Neuronal stem cell (in vitro differentiated cells): ENCODE results near the gene FRAS1.

Experiments used
- DNase-seq: peaks from one replicate; pipeline ENCODE4 v3.0.0-alpha.2; 2013; ENCODE audit warnings: low spot score
- H2AFZ ChIP-seq: one replicate; pipeline ENCODE4 v1.6.1; 2013; ENCODE audit warnings: mild to moderate bottlenecking, low read length, inconsistent platforms
- H2AK5ac ChIP-seq: 2 replicates; pipeline ENCODE4 v1.6.1; 2013; ENCODE audit warnings: low read depth, mild to moderate bottlenecking, inconsistent platforms, low read length, moderate library complexity, mixed read lengths
- H2BK120ac ChIP-seq: 2 replicates; pipeline ENCODE4 v1.6.1; 2013; ENCODE audit warnings: low read depth, mild to moderate bottlenecking, inconsistent platforms, low read length, moderate library complexity, mixed read lengths
- H2BK12ac ChIP-seq: one replicate; pipeline ENCODE4 v1.6.1; 2013; ENCODE audit warnings: low read length, inconsistent platforms
- H2BK15ac ChIP-seq: 2 replicates; pipeline ENCODE4 v1.6.1; 2013; ENCODE audit warnings: mild to moderate bottlenecking, low read length, inconsistent platforms, mixed read lengths
- H2BK5ac ChIP-seq: one replicate; pipeline ENCODE4 v1.6.1; 2013; ENCODE audit warnings: inconsistent platforms, mild to moderate bottlenecking, low read length, moderate library complexity
- H3K14ac ChIP-seq: one replicate; pipeline ENCODE4 v1.6.1; 2013; ENCODE audit warnings: low read length, inconsistent platforms
- H3K18ac ChIP-seq: 2 replicates; pipeline ENCODE4 v1.6.1; 2013; ENCODE audit warnings: low read length, inconsistent platforms
- H3K23ac ChIP-seq: 2 replicates; pipeline ENCODE4 v1.6.1; 2013; ENCODE audit warnings: low read depth, mild to moderate bottlenecking, mixed read lengths, low read length, inconsistent platforms; ENCODE audit not compliant: poor library complexity
- H3K27ac ChIP-seq: replicated peaks from 3 replicates; pipeline ENCODE4 v1.5.1; 2013; ENCODE audit warnings: low read length, inconsistent platforms
- H3K27me3 ChIP-seq, 3 experiments: 2 replicates each; pipeline ENCODE4 v1.6.1; 2013; ENCODE audit warnings: low read length in 3 of 3, mild to moderate bottlenecking in 2 of 3, inconsistent platforms in 1 of 3, low read depth in 1 of 3, mixed read lengths in 1 of 3, moderate library complexity in 1 of 3; ENCODE audit not compliant: control insufficient read depth in 3 of 3, insufficient read depth in 3 of 3
- H3K36me3 ChIP-seq, 2 donors: replicated peaks in 1 of 2; 2 replicates each; pipeline ENCODE4 v1.6.1; 2013; ENCODE audit warnings: low read length in 2 of 2; ENCODE audit not compliant: control insufficient read depth in 2 of 2, insufficient read depth in 2 of 2
- H3K4ac ChIP-seq: 2 replicates; pipeline ENCODE4 v1.6.1; 2013; ENCODE audit warnings: inconsistent platforms, mild to moderate bottlenecking, low read length, moderate library complexity
- H3K4me1 ChIP-seq, 2 donors: 1 replicate in 1 of 2; 2 replicates in 1 of 2; pipeline ENCODE4 v1.6.1; 2013; ENCODE audit warnings: low read length in 2 of 2, low read depth in 1 of 2; ENCODE audit not compliant: control insufficient read depth in 2 of 2, insufficient read depth in 1 of 2
- H3K4me2 ChIP-seq: one replicate; pipeline ENCODE4 v1.6.1; 2013; ENCODE audit warnings: mild to moderate bottlenecking, low read length, inconsistent platforms; ENCODE audit not compliant: insufficient read depth, poor library complexity, severe bottlenecking
- H3K4me3 ChIP-seq, 2 donors: 2 replicates each; pipeline ENCODE4 v1.5.1; 2013; ENCODE audit warnings: low read length in 2 of 2, mild to moderate bottlenecking in 2 of 2, inconsistent platforms in 1 of 2, moderate library complexity in 1 of 2
- H3K79me1 ChIP-seq: one replicate; pipeline ENCODE4 v1.6.1; 2013; ENCODE audit warnings: low read depth, mild to moderate bottlenecking, inconsistent platforms, low read length, moderate library complexity
- H3K9ac ChIP-seq: one replicate; pipeline ENCODE4 v1.6.1; 2013; ENCODE audit warnings: mild to moderate bottlenecking, low read depth, low read length, inconsistent platforms; ENCODE audit not compliant: poor library complexity
- H3K9me3 ChIP-seq, 2 donors: replicated peaks in 1 of 2; 2 replicates each; pipeline versions ENCODE3 to v1.6.1; 2013; ENCODE audit warnings: low read length in 2 of 2, mild to moderate bottlenecking in 2 of 2, inconsistent platforms in 1 of 2, low read depth in 1 of 2, mixed read lengths in 1 of 2, moderate library complexity in 1 of 2; ENCODE audit not compliant: control insufficient read depth in 2 of 2, insufficient read depth in 1 of 2
- H4K8ac ChIP-seq: one replicate; pipeline ENCODE4 v1.6.1; 2013; ENCODE audit warnings: low read depth, mild to moderate bottlenecking, inconsistent platforms, low read length, moderate library complexity
- H4K91ac ChIP-seq: one replicate; pipeline ENCODE4 v1.6.1; 2013; ENCODE audit warnings: low read length, low read depth, mild to moderate bottlenecking, inconsistent platforms; ENCODE audit not compliant: poor library complexity
- WGBS, 2 donors: extraction: QIAGEN DNeasy Blood & Tissue Kit; methylation state at CpG; one replicate each; pipeline ENCODE4 v1.1.7; 2013; ENCODE audit warnings: missing lambda C conversion rate in 2 of 2, mixed read lengths in 1 of 2; ENCODE audit not compliant: insufficient read length in 2 of 2, insufficient replicate concordance in 1 of 2; ENCODE audit errors: extremely low coverage in 2 of 2; 5-methylcytosine and 5-hydroxymethylcytosine counted together

Gene FRAS1

DNA sequence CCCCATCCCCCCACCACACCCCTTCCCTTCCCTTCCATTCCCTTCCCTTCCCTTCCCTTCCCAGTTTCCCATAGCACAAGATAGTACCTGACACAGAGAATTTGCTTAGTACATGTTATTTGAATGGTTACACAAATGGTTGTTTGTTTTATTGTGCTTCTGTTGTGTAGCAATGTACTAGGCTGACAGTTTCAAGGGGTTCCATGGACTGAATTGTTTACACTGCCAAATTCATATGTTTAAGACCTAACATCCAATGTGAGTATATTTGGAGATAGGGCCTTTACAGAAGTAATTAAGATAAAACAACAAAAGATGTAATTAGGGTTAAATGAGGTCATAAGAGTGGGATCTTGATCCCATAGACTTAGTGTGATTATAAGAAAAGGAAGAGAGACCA is 133.5 kb downstream of the FRAS1 start:
- no peak overlapping the region for H3K23ac ChIP-seq
- H4K91ac ChIP-seq = no peak overlapping the region
- peaks cover 0 to 3% of the 10 kb centered on the region in 2 donors for H3K4me1 ChIP-seq
- H2BK12ac ChIP-seq = no peak overlapping the region
- H2BK120ac ChIP-seq = no peak overlapping the region
- DNase-seq = no peak
- no peak overlapping the region for H2AK5ac ChIP-seq
- H2BK5ac ChIP-seq = no peak overlapping the region
- peaks cover 2% of the 10 kb centered on the region in 2 donors for H3K9me3 ChIP-seq
- H3K4ac ChIP-seq = no peak overlapping the region
- H3K14ac ChIP-seq = no peak overlapping the region
- H3K27ac ChIP-seq = no peak overlapping the region
- no peak overlapping the region for H2BK15ac ChIP-seq
- H3K27me3 ChIP-seq = no peaks in the 10 kb centered on the region
- H4K8ac ChIP-seq = no peak overlapping the region
- H3K18ac ChIP-seq = no peak overlapping the region
- H3K4me2 ChIP-seq = no peak overlapping the region
- no peak overlapping the region for H3K4me3 ChIP-seq
- H3K36me3 ChIP-seq = no peaks in the 10 kb centered on the region
- no peaks in the 10 kb centered on the region for H3K79me1 ChIP-seq
- H2AFZ ChIP-seq = no peak overlapping the region
- H3K9ac ChIP-seq = no peak overlapping the region

DNA sequence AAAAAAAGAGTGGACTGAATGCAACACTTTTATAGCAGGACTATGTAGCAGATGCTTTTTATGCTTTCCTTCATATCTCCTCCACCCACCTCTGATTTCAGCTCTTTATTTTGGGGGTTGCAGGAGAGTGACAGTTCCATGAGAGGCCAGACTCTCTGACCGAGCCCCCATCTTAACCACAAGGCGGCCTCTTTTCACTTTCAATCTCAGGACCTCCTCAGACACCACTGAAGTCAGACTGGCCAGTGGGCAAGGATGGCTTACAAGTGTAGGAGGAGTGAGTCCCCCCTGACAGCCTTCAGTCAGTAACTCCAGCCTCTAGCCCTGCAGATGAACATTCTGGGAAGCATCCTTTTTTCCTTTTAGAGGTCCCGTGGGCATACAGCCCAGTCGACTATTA is 140.8 kb downstream of the FRAS1 start:
- H3K27me3 ChIP-seq = no peaks in the 10 kb centered on the region
- no peak overlapping the region for H2BK5ac ChIP-seq
- H2BK120ac ChIP-seq = no peak overlapping the region
- no peaks in the 10 kb centered on the region for H3K79me1 ChIP-seq
- H3K4ac ChIP-seq = no peak overlapping the region
- no peak overlapping the region for H4K8ac ChIP-seq
- no peak overlapping the region for H2BK15ac ChIP-seq
- no CpG with 5 or more reads among the region's 4 CpGs for WGBS, 2 donors
- no peak overlapping the region for H3K23ac ChIP-seq
- H4K91ac ChIP-seq = no peak overlapping the region
- H3K36me3 ChIP-seq = no peaks in the 10 kb centered on the region
- no peak overlapping the region for H3K4me2 ChIP-seq
- H2AFZ ChIP-seq = no peak overlapping the region
- no peak for DNase-seq
- no peak overlapping the region for H3K18ac ChIP-seq
- H3K4me3 ChIP-seq = no peak overlapping the region
- no peak overlapping the region for H3K9ac ChIP-seq
- H2AK5ac ChIP-seq = no peak overlapping the region
- H3K4me1 ChIP-seq = peaks cover 4 to 8% of the 10 kb centered on the region in 2 donors
- H3K14ac ChIP-seq = no peak overlapping the region
- no peak overlapping the region for H2BK12ac ChIP-seq
- no peak overlapping the region for H3K27ac ChIP-seq
- peaks cover 2 to 3% of the 10 kb centered on the region in 2 donors for H3K9me3 ChIP-seq

DNA sequence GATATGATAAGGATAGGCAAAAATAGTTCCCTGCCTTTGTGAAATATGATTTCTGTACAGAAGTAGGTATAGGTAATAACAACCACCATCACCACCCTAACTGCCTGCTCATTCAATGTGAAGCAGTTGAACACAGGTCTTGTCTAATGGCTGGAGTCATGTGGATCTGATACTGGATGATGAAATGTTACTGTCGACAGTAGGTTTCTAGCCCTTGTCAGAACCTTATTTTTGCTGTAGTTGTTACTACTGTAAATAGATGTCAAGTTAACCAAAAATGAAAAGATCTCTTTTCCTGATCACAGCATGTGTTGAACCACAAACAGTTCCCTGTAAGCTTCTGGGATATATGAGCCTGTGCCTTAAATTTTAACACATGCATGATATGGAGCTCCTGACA is 142.9 kb downstream of the FRAS1 start:
- no peak overlapping the region for H2BK120ac ChIP-seq
- H3K4me3 ChIP-seq = no peak overlapping the region
- H3K36me3 ChIP-seq = no peaks in the 10 kb centered on the region
- H2BK15ac ChIP-seq = no peak overlapping the region
- no peak overlapping the region for H2AK5ac ChIP-seq
- H3K23ac ChIP-seq = no peak overlapping the region
- no peak overlapping the region for H3K4me2 ChIP-seq
- no peak overlapping the region for H3K14ac ChIP-seq
- H3K79me1 ChIP-seq = no peaks in the 10 kb centered on the region
- no peak overlapping the region for H4K8ac ChIP-seq
- no peak overlapping the region for H3K27ac ChIP-seq
- H3K27me3 ChIP-seq = no peaks in the 10 kb centered on the region
- DNase-seq = no peak
- peaks cover 2 to 3% of the 10 kb centered on the region in 2 donors for H3K9me3 ChIP-seq
- no peak overlapping the region for H4K91ac ChIP-seq
- H2BK5ac ChIP-seq = no peak overlapping the region
- H3K4ac ChIP-seq = no peak overlapping the region
- H2BK12ac ChIP-seq = no peak overlapping the region
- no CpG with 5 or more reads among the region's 1 CpG for WGBS, 2 donors
- H3K9ac ChIP-seq = no peak overlapping the region
- H3K18ac ChIP-seq = no peak overlapping the region
- H2AFZ ChIP-seq = no peak overlapping the region
- peaks cover 4 to 8% of the 10 kb centered on the region in 2 donors for H3K4me1 ChIP-seq

DNA sequence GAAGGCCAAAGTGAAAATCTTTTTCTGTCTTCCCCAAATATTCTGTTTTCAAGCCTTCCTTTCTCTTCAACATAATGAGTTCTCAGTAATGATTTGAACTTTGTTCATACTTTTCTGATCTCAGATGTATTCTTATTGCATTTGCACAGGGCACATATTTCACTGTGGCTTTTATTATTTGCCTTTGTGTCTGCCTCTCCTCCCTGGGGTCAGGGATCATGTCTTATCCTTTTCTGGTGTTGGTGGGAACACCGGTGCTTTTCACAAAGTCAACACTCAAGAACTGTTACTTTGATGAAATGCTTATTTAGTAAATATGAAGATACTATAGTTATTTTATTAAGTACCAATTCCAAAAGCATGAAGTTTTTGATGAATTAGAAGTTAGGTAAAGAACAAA is 143.8 kb downstream of the FRAS1 start:
- H3K18ac ChIP-seq = no peak overlapping the region

More for the DNA sequence above, 143.8 kb downstream of the FRAS1 start:
- Histone ChIP-seq H2BK120ac (no peak overlapping the region), H2BK12ac (no peak overlapping the region), H3K23ac (no peak overlapping the region), H3K27ac (no peak overlapping the region), H3K36me3 (no peaks in the 10 kb centered on the region), H3K4me1 (peaks cover 8% of the 10 kb centered on the region in 2 donors), H3K14ac (no peak overlapping the region), H2AFZ (no peak overlapping the region), H3K9me3 (no peaks in the 10 kb centered on the region), H3K9ac (no peak overlapping the region), H3K4ac (no peak overlapping the region), H2AK5ac (no peak overlapping the region), H4K8ac (no peak overlapping the region), H4K91ac (no peak overlapping the region), H3K4me2 (no peak overlapping the region), H3K79me1 (no peaks in the 10 kb centered on the region), H3K27me3 (no peaks in the 10 kb centered on the region), H2BK15ac (no peak overlapping the region), H2BK5ac (no peak overlapping the region), H3K4me3 (no peak overlapping the region)
- no CpG with 5 or more reads among the region's 1 CpG for WGBS, 2 donors
- no peak for DNase-seq
